NCI-H2171 (cell line): ENCODE data around the gene MAPK9.

Source experiments
- DNase-seq: peaks from one replicate; lab custom pipeline; 2025; lab: John Stamatoyannopoulos, UW

The MAPK9 gene

DNA sequence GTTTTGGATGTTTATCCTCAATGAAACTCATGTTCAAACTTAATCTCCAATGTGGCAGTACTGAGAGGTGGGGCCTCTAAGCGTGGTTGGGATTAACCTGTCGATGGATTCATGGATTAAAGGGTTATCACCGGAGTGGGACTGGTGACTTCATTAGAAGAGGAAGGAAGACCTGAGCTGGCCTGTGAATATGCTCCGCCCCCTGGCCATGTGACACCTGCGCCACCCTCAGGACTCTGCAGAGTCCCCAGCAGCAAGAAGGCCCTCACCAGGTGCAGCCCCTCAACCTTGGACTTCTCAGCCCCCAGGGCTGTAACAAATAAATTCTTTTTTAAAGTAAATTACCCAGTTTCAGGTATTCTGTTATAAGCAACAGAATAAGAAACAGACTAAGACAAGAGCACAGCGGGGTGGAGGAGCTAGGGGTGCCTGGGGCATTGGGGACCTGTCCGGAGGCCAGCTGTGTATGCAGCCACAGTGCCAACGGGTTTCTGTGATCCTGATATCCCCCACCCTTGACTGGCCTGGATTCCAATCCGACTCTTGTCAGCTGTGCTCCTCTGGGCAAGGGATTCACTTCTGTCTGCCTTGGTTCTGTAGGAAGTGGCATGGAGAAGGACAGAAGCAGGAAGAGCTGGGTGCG lies 3.2 kb upstream of the MAPK9 start:
- DNase-seq: no peak

DNA sequence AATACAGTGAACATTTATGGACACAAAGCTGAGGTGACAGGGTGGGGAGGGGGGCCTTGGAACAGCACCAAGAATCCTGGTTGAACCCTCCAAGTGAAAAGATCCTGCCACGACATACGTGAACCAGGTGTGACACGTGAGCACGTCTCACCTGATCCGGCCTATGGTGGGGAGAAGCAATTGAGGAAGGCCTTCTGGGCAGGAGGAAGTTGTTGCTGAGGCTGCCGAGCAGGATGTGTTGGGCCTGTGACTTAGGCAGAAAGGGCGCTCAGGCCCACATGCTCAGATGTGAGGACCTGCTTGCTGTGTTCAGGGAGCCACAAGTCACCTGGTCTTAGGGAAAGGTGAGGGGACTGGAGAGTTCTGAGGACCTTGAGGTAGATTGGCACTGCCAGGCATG lies 2.5 kb upstream of the MAPK9 start:
- no peak for DNase-seq

- DNase-seq: no peak
Observed at GRCh38 chr5:180291234-180291940, 496 bp downstream of the MAPK9 start.

DNA sequence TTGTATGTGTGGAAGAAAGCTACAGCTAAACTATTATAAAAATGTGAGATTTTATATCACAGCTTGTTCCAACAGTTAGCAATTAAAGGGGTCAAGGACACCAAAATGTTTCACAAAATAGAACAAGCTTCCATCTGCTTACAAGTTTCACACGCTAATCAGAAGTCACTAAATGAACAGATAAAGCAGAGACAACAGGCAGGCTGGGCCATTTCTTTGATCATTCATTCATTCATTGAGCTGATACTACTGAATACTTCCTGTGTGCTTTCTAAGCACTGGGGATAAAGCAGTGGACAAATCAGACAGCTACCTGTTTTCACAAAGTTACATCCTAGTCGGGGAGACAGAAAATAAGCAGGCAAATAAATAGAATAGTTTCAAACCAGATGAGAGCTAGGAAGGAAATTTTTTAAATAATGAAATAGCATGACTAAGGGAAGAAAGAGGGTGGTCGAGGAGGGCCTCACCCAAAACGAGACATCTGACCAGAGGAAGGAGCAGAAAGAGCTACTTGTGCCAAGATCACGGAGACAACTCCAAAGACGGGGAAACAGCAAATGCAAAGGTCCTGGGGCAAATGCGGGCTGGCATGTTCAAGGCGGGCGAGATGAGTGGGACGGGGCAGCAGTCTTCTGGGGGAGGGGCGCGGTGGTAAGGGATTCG lies 1.2 kb downstream of the MAPK9 start:
- no peak for DNase-seq

DNA sequence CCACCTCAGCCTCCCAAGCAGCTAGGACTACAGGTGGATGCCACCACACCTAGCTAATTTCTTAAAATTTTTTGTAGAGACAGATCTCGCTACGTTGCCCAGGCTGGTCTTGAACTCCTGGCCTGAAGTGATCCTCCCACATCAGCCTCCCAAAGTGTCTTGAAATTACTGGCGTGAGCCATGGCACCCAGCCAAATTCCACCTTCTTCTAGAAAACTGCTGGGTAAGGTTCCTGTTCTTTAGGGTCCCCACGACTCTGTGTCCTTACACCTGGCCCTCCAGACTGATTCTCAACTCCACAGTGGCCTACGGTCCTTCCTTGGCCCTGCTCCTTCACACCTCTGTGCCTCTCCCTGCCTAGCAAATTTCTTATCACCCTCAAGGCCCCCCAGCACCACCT lies 1.9 kb downstream of the MAPK9 start:
- no peak for DNase-seq

DNA sequence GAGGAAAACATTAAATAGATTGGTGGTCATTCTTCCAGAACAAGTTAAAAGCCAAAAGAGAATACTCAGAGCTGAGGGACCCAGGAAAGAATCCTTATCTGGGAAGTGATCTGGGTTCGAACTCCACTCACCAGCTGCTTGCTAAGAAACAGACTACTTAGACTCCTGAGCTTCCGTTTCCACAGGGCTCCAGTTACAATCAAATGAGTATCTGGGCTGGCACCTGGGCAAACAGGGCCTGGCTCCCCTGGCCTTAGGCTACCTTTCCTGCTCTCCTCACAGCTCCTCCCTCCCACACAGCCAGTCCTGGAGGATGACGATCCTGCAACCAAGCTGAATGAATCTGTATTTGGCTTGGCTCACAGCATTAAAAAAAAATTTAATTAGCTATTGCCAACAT lies 2.5 kb downstream of the MAPK9 start:
- DNase-seq: no peak

GRCh38 chr5:180287868-180288267 lies 4.0 kb downstream of the MAPK9 start:
- no peak for DNase-seq

DNA sequence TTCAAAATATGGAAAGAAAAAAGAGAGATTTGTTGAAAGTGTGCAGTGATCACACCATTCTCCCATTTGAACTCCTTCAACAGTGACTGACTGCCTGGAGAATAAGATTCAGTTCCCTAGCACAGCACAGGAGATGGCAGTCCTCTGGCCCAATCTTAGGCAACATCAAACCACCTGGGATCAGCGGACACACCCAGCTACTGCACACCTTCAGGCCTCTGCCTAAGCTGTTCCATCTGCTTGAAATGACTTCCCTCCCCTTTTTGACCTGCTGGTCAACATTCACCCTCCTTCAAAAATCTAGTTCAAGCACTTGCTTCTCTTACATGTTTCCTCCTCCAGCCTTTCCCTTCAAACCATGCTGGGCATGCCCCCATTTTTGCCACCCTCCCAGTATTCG lies 4.5 kb downstream of the MAPK9 start:
- no peak for DNase-seq

DNA sequence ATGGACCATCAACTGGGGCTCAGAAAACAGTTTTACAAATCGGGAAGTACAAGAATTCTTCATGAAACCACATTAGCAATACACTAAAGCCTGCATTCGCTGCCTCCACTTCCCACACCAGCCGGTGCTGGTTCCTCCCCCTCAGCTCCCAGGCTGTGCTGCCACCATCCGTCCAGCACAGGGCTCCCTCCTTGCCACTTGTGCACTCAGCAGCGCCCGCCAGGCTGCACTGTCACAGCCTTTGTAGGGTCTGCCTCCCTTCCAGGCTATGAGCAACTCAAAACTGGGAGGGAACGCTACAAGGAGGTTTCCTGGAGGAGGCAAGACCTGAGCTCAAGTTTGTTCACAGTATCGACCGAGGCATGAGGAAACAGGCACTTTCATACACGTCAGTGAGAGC lies 7.7 kb downstream of the MAPK9 start:
- no peak for DNase-seq

GRCh38 chr5:180283026-180283615 lies 8.8 kb downstream of the MAPK9 start:
- DNase-seq: no peak

GRCh38 chr5:180282281-180282680 lies 9.6 kb downstream of the MAPK9 start:
- no peak for DNase-seq

- no peak for DNase-seq
Observed at GRCh38 chr5:180281706-180282105, 10.2 kb downstream of the MAPK9 start.

- no peak for DNase-seq
Observed at GRCh38 chr5:180274695-180275094, 17.2 kb downstream of the MAPK9 start.

DNA sequence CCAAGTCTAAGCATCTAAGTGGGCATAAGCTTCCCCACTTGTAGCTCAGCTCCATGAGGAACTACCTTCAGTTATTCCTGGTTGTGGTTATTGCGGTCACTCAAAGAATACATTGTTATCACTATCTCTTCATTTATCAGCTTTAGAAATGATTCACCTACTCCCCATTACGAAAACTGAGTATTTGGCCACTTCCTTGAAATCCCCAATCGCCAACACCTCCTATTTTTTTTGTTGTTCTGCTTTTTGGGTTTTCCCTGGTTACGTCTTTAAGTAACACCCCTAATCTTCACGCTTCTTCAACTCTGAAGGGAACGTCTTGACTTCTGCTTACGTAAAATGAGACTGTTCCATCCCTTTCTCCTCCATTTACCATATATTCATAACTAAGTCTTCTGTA lies 20.7 kb downstream of the MAPK9 start:
- DNase-seq: no peak

DNA sequence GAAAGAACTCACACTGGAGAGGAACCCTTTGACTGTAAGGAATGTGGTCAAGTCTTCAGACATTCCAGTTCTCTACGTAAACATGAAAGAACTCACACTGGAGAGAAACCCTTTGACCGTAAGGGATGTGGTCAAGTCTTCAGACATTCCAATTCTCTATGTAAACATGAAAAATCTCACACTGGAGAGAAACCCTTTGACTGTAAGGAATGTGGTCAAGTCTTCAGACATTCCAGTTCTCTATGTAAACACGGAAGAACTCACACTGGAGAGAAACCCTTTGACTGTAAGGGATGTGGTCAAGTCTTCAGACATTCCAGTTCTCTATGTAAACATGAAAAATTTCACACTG lies 32.6 kb downstream of the MAPK9 start:
- no peak for DNase-seq

- DNase-seq: no peak
Observed at GRCh38 chr5:180253036-180253824, 38.7 kb downstream of the MAPK9 start.

GRCh38 chr5:180251887-180252286 lies 40.0 kb downstream of the MAPK9 start:
- DNase-seq: no peak

DNA sequence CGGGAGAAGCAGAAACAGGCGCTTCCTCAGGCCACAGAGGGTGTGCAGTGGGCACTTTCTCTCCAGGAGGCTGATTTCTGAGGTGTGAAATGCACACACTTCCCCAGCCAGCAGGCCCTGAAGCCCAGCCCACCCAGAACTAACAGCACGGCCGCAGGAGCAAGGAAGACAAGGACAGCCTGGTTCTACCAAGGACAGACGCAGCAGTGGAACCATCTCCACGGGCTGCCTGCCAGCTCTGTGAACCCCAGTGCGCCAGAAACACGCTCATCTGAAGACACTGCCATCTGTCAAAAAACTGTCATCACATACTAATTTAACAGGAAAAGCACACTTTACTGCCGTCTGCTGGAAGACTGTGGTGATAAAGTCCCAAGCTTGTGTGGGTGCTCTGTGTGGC lies 40.7 kb downstream of the MAPK9 start:
- DNase-seq: no peak

GRCh38 chr5:180250329-180250728 lies 41.6 kb downstream of the MAPK9 start:
- no peak for DNase-seq

- DNase-seq: no peak
Observed at GRCh38 chr5:180241600-180241999, 50.3 kb downstream of the MAPK9 start.

- DNase-seq: no peak
Observed at GRCh38 chr5:180238631-180239030, 53.3 kb downstream of the MAPK9 start.

- no peak for DNase-seq
Observed at GRCh38 chr5:180235846-180236245, 56.0 kb downstream of the MAPK9 start.
